ENCODE results near the gene SMYD3.

- TF ChIP-seq EZH2 (IDR thresholded peaks at IDR 0.05; ENCODE audit: borderline replicate concordance, low read depth, low read length, severe bottlenecking) (no peak), CTCF (IDR thresholded peaks at IDR 0.05; ENCODE audit: borderline replicate concordance, extremely low read depth, low read length, poor library complexity, severe bottlenecking) (no peak)
These were observed 122.5 kb downstream of the SMYD3 start for GRCh38 chr1:246384616-246385015.

All from DND-41 (cell line).